ENCODE measurements around the gene MS4A6E. TPM values are rescaled to one million over a fixed set of nuclear protein-coding genes. Genes with fewer than 3 reads are reported as not detected.

Gene MS4A6E
- total RNA-seq, 1 experiment from 2014 or later = not detected

DNA sequence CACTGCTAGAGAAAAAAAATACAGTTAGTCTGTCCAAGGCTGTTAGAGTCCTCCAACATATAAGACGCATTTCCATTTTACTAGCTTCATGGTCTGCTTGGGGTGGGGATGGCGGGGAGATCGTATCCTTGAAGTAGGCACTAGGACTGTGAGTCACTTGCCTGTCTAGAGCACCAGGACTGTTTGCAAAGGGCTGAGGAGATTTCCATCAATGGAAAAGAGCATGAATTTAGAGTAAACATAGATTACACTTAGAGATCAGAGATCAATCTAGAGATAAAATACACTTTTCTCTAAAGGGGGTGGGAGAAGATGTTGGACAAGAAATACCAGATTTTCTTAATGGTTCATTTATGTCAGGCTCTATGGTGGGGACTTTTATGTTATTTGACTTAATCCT is 49.5 kb downstream of the MS4A6E start:
- Mint-ChIP-seq H3K4me3 (ENCODE audit: low read depth, unreplicated experiment) (no peak overlapping the region), H3K36me3 (ENCODE audit: insufficient read depth, unreplicated experiment) (no peaks in the 10 kb centered on the region), H3K9me3 (ENCODE audit: low read depth, unreplicated experiment) (no peaks in the 10 kb centered on the region), H3K4me1 (ENCODE audit: low read depth, unreplicated experiment) (peaks cover 12% of the 10 kb centered on the region), H3K27ac (ENCODE audit: unreplicated experiment) (no peak overlapping the region), H3K27me3 (ENCODE audit: unreplicated experiment) (peaks cover 21% of the 10 kb centered on the region)
- no peak for DNase-seq
- TF ChIP-seq, protein P1, sequence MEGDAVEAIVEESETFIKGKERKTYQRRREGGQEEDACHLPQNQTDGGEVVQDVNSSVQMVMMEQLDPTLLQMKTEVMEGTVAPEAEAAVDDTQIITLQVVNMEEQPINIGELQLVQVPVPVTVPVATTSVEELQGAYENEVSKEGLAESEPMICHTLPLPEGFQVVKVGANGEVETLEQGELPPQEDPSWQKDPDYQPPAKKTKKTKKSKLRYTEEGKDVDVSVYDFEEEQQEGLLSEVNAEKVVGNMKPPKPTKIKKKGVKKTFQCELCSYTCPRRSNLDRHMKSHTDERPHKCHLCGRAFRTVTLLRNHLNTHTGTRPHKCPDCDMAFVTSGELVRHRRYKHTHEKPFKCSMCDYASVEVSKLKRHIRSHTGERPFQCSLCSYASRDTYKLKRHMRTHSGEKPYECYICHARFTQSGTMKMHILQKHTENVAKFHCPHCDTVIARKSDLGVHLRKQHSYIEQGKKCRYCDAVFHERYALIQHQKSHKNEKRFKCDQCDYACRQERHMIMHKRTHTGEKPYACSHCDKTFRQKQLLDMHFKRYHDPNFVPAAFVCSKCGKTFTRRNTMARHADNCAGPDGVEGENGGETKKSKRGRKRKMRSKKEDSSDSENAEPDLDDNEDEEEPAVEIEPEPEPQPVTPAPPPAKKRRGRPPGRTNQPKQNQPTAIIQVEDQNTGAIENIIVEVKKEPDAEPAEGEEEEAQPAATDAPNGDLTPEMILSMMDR (IDR thresholded peaks at IDR 0.05; ENCODE audit: unreplicated experiment) = no peak
- intact Hi-C loops (cut with micrococcal nuclease; ENCODE audit: unreplicated experiment) = no loop called here
- no TSS peak for BruUV-seq (replicated peaks)
- CTCF ChIA-PET = no interaction called here

DNA sequence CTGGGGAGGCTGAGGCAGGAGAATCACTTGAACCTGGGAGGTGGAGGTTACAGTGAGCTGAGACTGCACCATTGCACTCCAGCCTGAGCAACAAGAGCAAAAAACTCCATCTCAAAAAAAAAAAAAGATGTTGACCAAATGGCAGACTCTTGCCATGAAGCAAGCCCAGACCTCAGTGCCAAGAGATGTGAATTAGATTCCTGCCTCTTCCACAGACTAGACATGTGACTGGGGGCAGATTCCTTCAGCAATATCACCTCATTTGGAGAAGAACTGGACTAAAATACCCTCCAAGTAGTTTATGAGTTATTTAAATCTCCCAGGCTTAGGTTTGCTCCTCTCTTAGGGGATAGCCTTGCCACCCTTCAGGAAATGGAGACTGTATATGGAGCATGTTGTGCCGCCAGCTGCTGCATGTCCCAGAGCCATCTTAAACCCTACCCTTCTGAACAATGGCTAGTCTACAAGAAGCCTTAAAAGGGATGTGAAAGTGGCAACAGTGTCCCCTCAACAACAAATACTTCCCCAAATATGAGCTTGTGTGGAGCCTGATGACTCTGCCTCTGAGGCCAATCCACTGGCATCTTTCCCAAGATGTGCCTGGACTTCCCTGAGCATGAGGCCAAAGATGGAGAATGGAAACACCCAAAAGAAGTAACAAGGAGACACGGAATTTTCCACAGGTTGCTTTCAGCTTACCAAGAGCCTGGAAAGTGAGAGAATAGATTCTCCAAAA is 50.5 kb downstream of the MS4A6E start:
- Mint-ChIP-seq H3K9me3 (ENCODE audit: low read depth, unreplicated experiment) (no peaks in the 10 kb centered on the region), H3K4me3 (ENCODE audit: low read depth, unreplicated experiment) (no peak overlapping the region), H3K4me1 (ENCODE audit: low read depth, unreplicated experiment) (peaks cover 9% of the 10 kb centered on the region), H3K36me3 (ENCODE audit: insufficient read depth, unreplicated experiment) (no peaks in the 10 kb centered on the region), H3K27me3 (ENCODE audit: unreplicated experiment) (peaks cover 31% of the 10 kb centered on the region), H3K27ac (ENCODE audit: unreplicated experiment) (no peak overlapping the region)
- intact Hi-C loops (cut with micrococcal nuclease; ENCODE audit: unreplicated experiment) = no loop called here
- CTCF ChIA-PET = no interaction called here
- TF ChIP-seq, protein P1 (IDR thresholded peaks at IDR 0.05; ENCODE audit: unreplicated experiment) = no peak
- no peak for DNase-seq
- BruUV-seq (replicated peaks) = no TSS peak

DNA sequence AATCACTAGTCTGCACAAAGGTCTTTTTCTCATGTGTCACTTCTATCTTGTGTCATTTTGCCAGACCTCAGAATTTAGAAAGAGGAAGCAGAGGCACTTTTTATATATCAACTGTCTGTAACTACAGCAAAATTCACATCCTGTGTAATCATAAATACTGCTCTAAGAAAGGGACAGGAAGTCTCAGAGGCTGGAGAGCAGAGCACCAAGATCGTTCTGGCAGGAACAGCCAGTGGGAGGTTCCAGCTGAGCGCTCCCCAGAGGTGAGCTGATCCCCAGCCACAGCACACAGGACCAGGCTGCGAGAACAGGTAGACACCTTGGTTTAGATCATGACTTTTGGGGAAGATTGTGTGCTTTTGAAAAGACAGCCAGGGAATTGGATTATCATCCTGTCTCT is 51.3 kb downstream of the MS4A6E start, which contains the start of gene MS4A7:
Gene MS4A7, plus strand, starts transcription at position 179 of the 400 bp plus-strand sequence. CDS start 4,610 bp downstream, outside the sequence.
- CTCF ChIA-PET = no interaction called here
- intact Hi-C loops (cut with micrococcal nuclease; ENCODE audit: unreplicated experiment) = no loop called here
- peaks cover 9% of the 10 kb centered on the region for H3K4me1 Mint-ChIP-seq (ENCODE audit: low read depth, unreplicated experiment)

DNA sequence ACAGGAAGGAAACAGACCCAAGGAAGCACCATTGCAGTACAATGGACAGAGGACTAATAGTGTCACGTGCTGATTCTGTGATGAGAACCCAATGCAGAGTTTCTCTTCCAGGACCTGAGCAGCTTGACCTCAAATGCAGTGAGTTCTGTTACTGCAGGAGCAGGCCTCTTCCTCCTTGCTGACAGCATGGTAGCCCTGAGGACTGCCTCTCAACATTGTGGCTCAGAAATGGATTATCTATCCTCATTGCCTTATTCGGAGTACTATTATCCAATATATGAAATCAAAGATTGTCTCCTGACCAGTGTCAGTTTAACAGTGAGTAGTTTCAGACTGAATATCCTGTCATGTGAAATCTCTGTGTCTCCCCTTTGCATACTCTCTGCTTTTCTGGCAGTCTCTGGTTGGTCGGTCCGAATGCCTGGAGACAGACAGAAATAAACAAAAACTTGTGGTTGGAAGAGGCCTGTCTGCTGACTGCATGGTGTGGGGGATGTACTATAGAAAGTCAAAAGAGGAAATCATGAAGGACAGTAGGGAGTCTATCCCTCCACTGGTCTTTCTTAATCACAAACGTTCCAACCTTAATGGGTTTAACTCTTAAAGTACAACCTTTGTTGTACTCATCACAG is 62.3 kb downstream of the MS4A6E start:
- Mint-ChIP-seq H3K4me3 (ENCODE audit: low read depth, unreplicated experiment) (no peak overlapping the region), H3K27me3 (ENCODE audit: unreplicated experiment) (peaks cover 14% of the 10 kb centered on the region)

More for the DNA sequence above, 51.3 kb downstream of the MS4A6E start, which contains the start of gene MS4A7:
- Mint-ChIP-seq H3K27ac (ENCODE audit: unreplicated experiment) (no peak within 1 kb of the TSS), H3K4me3 (ENCODE audit: low read depth, unreplicated experiment) (no peak within 1 kb of the TSS), H3K27me3 (ENCODE audit: unreplicated experiment) (peaks cover 34% of the 10 kb centered on the region), H3K36me3 (ENCODE audit: insufficient read depth, unreplicated experiment) (no peaks in the 10 kb centered on the region), H3K9me3 (ENCODE audit: low read depth, unreplicated experiment) (no peaks in the 10 kb centered on the region)
- no peak for DNase-seq
- TF ChIP-seq, protein P1 (IDR thresholded peaks at IDR 0.05; ENCODE audit: unreplicated experiment) = no peak
- BruUV-seq (replicated peaks) = no TSS peak

More for the DNA sequence above, 62.3 kb downstream of the MS4A6E start:
- DNase-seq = no peak
- TF ChIP-seq, protein P1 (IDR thresholded peaks at IDR 0.05; ENCODE audit: unreplicated experiment) = no peak
- intact Hi-C loops (cut with micrococcal nuclease; ENCODE audit: unreplicated experiment) = no loop called here
- no TSS peak for BruUV-seq (replicated peaks)
- Mint-ChIP-seq H3K9me3 (ENCODE audit: low read depth, unreplicated experiment) (peaks cover 4% of the 10 kb centered on the region), H3K27ac (ENCODE audit: unreplicated experiment) (no peak overlapping the region), H3K4me1 (ENCODE audit: low read depth, unreplicated experiment) (no peaks in the 10 kb centered on the region), H3K36me3 (ENCODE audit: insufficient read depth, unreplicated experiment) (no peaks in the 10 kb centered on the region)
- CTCF ChIA-PET = no interaction called here
